ENCODE measurements around the gene PIGC.

Gene PIGC

DNA sequence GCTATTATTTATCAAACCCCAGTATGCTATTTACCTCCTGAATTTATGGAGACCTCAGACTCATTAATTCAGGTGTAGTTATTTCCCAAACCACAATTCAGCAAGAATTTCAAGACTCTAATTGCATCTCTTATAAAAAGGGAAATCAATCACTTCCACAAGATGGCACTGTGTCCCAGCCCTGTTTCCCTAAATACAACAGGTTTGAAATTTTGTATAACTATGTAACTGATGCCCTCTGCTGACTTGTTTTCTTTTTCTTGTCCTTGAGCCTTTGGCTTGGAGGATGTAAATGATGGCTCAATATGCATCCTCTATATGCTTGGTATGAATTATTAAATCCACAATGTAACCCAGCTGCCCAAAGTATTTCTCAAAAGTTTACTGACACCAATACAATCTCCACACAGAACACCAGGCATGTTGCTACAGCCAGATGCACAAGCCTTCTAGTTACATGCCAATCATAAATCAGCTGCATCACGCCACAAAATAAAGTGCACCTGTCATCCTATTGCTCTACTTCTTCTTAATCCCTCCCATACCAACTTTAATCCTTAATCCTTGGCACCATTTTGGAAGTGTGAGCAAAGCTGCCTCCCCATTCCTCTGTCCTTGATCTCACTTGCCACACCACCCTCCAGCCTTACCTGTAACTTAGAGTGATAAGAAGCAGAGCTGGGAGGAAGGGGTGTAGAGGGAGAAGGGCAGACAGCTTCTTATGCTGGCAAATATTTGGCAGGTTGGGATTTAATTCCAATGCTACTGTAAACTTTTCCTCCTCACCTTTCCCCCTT is 14.3 kb downstream of the PIGC start:
- peak; percentile 32 for DNase-seq (ENCODE audit: low read depth)

DNA sequence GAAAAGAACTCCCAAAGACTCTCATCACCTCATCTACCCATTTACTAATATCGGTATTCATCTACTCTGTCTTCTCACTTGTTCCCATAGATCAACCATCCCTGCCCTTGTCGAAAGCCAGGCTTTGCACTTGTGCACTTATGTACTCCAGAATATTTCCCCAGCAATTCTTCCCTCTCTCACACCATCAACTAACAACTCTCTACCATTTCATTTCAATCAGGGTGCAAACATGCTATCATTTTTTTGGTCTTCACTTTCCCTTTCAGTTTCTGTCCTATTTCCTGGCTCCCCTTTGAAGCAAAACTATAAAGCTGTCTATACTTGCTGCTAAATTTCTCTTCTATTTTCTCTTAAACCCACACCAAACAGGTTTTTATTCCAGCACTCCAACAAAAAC is 16.7 kb downstream of the PIGC start:
- DNase-seq (ENCODE audit: low read depth): no peak

- no peak for DNase-seq (ENCODE audit: low read depth)
These were observed 18.5 kb downstream of the PIGC start for GRCh38 chr1:172425339-172425738.

GRCh38 chr1:172423336-172423735 is 20.5 kb downstream of the PIGC start:
- DNase-seq (ENCODE audit: low read depth): no peak

GRCh38 chr1:172421974-172422604 is 21.8 kb downstream of the PIGC start:
- no peak for DNase-seq (ENCODE audit: low read depth)

- DNase-seq (ENCODE audit: low read depth): no peak
These were observed 23.5 kb downstream of the PIGC start, which contains the start of gene C1orf105 for GRCh38 chr1:172420385-172420784. C1orf105 (plus strand) TSS chr1:172420685; CDS start chr1:172420886, 201 bp downstream.

DNA sequence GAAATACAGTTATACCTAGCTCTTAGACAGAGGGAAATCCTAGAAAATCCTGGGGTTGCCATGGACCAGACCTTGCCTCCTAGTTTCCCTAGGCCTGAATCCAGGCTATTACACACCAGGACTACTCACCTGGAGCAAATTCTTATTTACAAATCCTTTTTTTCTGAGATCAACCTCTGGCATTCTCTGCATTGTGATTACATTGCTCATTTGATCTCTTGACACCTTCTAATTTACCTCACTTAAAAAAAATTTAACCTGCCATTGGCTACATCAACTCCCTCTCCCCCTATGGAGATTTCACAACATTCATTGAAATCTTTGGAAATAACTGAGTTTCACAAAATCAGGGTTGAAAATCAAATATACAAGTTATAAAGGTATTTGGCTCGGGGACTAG is 26.3 kb downstream of the PIGC start:
- no peak for DNase-seq (ENCODE audit: low read depth)

- no peak for DNase-seq (ENCODE audit: low read depth)
These were observed 27.3 kb downstream of the PIGC start for GRCh38 chr1:172416496-172417035.

DNA sequence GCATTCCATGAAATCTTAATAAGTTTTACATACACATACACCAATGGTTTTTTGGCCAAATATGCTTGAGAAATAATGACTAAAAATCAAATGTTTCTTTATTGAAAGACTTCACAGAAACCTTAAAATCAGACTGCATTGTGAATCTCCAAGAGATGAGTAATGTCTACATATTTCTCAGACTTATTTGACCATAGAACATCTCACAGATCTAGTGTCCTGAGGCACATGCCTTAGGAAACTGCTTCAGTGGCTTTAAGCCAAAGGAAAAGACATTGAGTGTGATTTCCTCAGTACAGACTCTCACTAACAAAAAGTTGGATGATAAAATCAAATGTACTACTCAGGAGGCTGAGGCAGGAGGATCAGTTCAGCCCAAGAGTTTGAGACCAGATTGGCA is 29.5 kb downstream of the PIGC start:
- DNase-seq (ENCODE audit: low read depth): peak; percentile 27

DNA sequence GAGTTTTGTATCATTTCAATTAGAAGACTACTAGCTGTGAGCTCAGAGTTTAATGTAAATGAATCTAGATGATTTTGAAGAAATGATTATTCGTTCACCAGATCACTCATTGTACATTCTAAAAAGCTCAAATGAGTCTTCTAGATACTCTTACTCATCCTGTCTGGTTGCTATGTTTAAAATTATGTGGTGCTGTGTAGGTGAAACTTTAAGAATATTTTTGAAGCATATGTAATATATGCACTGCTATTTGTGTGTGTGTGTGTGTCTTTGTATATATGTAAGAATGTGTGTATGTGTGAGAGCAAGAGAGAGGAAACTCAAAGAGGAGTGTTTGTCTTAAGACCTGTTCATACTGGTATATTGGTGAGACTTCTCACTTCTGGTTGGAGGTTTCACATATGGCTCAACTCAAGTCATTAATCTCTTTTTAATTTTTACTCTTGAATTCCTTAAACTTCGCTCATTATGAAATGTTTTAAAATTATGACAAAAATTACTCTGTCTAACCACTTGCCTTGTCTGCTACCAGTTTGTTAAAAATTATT is 32.0 kb downstream of the PIGC start:
- no peak for DNase-seq (ENCODE audit: low read depth)

GRCh38 chr1:172410027-172410426 is 33.8 kb downstream of the PIGC start:
- DNase-seq (ENCODE audit: low read depth): no peak

DNA sequence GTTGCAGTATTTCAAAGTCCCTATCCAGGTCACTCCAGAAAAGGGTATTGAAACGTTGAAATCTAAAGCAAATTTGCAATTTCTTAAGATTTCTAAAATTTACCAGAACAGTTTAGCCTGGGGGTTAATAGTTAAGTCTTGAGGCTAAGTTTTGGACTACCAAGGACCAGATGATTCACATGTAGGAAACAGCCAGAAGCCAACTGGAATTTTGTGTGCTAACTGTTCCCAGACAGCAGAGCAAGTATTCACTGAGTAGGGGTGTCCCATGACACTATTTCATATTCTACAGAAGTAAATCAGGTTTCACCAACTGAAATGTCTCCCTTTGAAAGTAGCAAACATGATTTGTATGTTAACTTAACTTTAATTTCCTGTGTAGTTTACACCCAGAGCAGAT is 34.9 kb downstream of the PIGC start:
- DNase-seq (ENCODE audit: low read depth): peak; percentile 28

DNA sequence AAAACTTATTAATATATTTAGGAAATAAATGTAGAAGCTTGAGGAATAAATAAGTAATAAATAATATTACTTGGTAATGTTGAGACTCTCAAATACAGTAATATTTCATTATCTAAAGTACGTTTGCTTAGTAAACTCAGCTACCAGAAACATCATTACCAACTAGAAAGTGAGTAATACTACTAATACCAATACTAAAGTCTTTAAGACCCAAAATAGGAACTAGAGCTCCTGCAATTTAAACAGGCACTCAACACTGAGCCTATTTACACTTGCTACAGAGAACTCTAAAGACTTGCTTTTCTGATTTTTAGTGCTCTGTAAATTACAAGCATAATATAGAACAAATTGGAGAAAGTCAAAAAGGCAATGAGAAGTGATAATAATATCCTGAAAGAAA is 36.9 kb downstream of the PIGC start:
- no peak for DNase-seq (ENCODE audit: low read depth)

GRCh38 chr1:172405912-172406311 is 38.0 kb downstream of the PIGC start:
- no peak for DNase-seq (ENCODE audit: low read depth)

DNA sequence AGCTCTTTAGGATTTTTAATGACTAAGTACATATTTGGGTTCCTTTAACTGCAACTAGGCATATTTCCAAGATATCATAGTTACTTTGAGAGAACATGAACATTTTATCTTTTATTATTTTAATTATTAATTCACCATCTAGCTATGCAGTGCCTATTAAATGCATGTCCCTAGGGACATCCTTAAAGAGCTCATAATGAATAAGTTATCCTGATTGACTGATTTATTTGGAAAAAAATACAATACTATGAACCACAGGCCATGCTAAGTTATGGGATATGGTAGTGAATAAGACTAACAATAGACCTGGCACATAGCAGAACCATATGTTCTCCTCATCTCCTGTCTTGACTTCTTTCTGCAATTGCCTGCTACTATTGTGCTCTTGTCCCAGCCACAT is 39.7 kb downstream of the PIGC start:
- DNase-seq (ENCODE audit: low read depth): no peak

DNA sequence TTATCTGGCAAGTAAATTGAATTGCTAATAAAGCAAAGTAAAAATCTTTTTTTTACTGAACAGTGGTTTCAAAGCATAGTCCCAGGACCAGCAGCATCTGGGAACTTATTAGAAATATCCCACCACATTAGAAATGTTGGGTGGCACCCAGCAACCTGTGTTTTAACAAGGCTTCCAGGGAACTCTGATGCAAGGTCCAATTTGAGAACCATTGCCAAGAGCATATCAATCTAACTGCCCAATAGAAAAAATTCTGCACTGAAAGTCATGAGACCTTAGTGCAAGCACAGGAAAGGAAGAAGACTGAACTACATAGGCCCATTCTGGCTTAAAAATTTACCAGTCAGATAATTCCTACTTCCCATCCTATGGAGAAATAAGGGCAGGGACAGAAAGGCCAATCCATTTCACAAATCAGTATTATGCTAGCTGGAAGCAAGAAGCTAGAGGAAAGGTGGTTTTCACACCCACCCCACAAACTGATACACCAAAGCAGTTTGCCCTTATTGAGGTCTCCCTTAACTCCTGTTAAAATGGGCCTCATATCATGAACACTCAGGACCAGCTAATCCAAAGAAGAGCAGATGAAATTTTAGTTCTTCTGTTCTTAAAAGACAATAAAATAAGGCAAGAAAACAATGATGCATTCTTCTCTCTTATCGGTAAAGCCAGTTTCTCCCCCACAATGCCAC is 40.8 kb downstream of the PIGC start:
- no peak for DNase-seq (ENCODE audit: low read depth)

DNA sequence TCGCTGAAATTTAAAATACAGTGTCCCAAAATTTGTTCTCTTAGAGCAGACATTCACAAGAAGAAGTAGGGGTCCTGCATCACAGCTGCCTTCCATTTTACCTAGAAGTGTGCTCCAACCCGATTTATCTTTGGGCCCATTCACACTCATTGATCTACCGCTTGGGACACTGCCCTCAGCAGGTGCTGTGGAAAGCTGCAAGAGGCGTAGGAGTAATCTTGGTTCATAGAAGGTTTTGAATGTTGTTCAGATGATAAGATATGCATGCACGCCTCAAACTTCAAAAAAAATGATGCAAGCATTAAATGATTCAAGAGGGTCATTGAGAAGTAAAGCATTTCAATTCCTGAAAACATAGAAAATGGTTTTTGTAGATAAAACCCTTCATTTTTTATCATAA is 42.0 kb downstream of the PIGC start:
- no peak for DNase-seq (ENCODE audit: low read depth)

DNA sequence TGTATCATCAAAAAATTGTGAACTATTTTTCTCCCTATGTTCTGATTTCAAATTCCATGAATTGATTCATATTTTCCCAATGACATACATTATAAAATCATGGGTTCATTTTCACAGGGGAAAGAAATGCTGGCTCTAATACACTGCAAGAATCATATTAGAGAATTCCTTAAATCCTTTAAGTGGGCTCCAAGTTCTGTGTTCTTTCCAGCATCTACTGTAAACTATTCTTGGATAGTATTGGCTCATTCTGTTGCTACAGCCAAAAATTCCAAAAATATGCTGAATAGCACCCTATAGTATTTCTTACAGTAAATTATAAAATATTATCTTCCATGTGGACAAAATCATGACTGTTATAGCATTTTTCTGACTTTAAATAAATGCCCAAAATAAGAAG is 42.4 kb downstream of the PIGC start:
- DNase-seq (ENCODE audit: low read depth): no peak

- DNase-seq (ENCODE audit: low read depth): no peak
These were observed 43.2 kb downstream of the PIGC start for GRCh38 chr1:172400722-172401105.

- DNase-seq (ENCODE audit: low read depth): no peak
These were observed 43.8 kb downstream of the PIGC start for GRCh38 chr1:172399756-172400721.

Data from non-pigmented ciliary epithelial cell (primary cell).